Astrocyte of the spinal cord (primary cell): Measurements from ENCODE around the gene PSEN1.

Experiments
- DNase-seq: peaks from one replicate; pipeline ENCODE4 v3.0.0; 2011; ENCODE audit warnings: low read depth, low spot score
- H3K4me3 ChIP-seq: 2 replicates; pipeline ENCODE4 v1.5.1; 2011; ENCODE audit warnings: low read depth, mild to moderate bottlenecking, low read length, moderate library complexity
- CTCF ChIP-seq: IDR thresholded peaks from 2 replicates; pipeline ENCODE4 v1.5.1; 2012; ENCODE audit warnings: low read depth, mild to moderate bottlenecking, low read length, inconsistent platforms
- in situ Hi-C: cut with HindIII; loops from 2 replicates; pipeline ENCODE4 v1.10.0; 2017; ENCODE audit warnings: low sequenced_read_pairs

The PSEN1 gene

DNA sequence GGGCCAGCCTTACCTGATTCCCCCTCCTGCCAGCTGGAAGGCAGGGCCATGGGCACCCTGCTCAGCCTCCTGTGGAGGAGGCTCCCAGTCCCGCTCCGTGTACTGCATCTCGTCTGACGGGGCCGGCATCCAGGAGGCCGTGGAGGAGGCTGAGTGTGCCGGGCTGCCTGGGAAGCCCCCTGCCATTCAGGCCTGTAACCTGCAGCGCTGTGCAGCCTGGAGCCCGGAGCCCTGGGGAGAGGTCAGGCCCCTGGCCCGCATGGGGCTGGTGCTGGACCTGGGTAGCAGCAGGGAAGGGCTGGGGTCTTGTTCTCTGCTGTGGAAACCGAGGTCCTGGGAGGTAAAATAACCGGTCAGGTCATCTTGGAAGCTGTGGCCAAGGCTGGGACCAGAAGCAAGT is 117.4 kb downstream of the PSEN1 start:
- no peak overlapping the region for H3K4me3 ChIP-seq
- in situ Hi-C loops: no loop called here
- no peak for DNase-seq
- TF ChIP-seq CTCF: no peak

DNA sequence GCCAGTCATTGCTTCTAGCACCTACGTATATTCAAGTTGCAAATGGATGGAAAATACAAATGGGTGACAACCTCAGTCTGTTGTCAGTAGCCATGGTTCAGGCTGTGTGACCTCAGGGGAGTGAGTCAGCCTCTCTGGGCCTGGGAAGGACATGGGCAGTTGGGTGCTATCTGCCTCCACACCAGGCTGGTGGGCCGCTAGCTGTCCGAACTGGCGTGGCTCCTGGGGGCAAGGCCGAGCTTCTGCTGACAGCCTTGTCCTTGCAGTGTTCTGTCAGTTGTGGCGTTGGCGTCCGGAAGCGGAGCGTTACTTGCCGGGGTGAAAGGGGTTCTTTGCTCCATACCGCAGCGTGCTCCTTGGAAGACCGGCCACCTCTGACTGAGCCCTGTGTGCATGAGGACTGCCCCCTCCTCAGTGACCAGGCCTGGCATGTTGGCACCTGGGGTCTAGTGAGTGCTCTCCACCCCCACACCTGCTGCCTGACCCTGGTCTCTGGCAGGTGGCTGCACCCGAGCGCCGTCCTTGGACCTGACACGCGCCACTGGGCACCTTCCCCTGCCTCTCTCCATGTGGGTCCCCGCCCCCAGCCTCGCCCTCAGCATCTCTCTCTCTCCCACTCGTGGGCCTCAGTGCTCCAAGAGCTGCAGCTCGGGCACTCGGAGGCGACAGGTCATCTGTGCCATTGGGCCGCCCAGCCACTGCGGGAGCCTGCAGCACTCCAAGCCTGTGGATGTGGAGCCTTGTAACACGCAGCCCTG is 118.1 kb downstream of the PSEN1 start:
- DNase-seq: no peak
- in situ Hi-C loops: no loop called here
- no peak overlapping the region for H3K4me3 ChIP-seq
- no peak for TF ChIP-seq CTCF

GRCh38 chr14:73255005-73255400 is 118.7 kb downstream of the PSEN1 start:
- H3K4me3 ChIP-seq: no peak overlapping the region
- TF ChIP-seq CTCF: no peak
- in situ Hi-C loops: no loop called here
- no peak for DNase-seq

- no peak for DNase-seq
- in situ Hi-C loops: no loop called here
- TF ChIP-seq CTCF: no peak
- H3K4me3 ChIP-seq: no peak overlapping the region
Observed at GRCh38 chr14:73255693-73256225, 119.5 kb downstream of the PSEN1 start.

DNA sequence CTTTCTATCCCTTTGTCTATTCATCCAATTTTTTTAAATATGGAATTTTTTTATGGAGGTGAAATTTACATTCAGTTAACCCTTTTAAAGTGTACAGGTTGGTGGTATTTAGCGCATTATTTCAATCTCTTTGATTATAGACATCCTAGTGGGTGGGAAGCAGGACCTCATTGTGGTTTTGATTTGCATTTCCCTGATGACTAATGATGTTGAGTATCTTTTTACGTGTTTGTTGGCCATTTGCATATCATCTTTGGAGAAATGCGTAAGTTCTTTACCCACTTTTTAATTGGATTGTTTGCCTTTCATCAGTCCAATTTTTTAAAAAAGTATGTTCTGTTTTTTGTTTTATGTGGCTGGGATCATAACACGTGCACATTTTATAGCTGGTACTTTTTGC is 121.8 kb downstream of the PSEN1 start:
- no peak for TF ChIP-seq CTCF
- no peak overlapping the region for H3K4me3 ChIP-seq
- in situ Hi-C loops: no loop called here
- no peak for DNase-seq

DNA sequence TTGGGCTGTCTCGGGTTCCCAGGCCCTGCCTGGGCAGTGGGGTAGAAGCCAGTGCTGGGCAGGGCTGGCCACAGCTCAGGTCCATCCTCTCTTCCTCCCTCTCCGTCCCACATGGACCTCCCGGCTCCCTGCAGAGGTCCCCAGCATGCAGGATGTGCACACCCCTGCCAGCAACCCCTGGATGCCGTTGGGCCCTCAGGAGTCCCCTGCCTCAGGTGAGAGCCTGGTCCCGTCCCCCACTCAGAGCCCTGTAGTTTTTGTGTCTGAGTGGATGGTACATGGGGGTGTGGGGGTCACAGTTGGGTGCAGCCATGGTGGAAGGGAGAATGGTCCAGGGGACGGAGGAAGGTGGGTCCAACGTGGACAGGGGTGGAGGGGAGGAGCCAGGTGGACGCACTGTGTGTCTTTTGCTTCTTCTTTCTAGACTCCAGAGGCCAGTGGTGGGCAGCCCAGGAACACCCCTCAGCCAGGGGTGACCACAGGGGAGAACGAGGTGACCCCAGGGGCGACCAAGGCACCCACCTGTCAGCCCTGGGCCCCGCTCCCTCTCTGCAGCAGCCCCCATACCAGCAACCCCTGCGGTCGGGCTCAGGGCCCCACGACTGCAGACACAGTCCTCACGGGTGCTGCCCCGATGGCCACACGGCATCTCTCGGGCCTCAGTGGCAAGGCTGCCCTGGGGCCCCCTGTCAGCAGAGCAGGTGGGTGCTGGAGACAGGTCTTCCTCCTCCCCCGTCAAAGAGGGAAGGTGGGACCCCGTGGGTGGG is 122.7 kb downstream of the PSEN1 start:
- no peak for DNase-seq
- TF ChIP-seq CTCF: no peak
- no peak overlapping the region for H3K4me3 ChIP-seq
- in situ Hi-C loops: no loop called here
